ENCODE results near the gene TREML1. TPM values are rescaled to one million over a fixed set of nuclear protein-coding genes. Genes with fewer than 3 reads are reported as not detected.

The TREML1 gene
- total and polyA plus RNA-seq, 2 of the 4 experiments (the other 2 are of a cell fraction) = not detected

- ATAC-seq (ENCODE audit: low read depth) = no peak
- Histone ChIP-seq H3K4me3 (ENCODE audit: insufficient read depth, low read depth, low read length) (no peak overlapping the region), H3K9me3 (ENCODE audit: control insufficient read depth, insufficient read depth, low read length) (no peaks in the 10 kb centered on the region), H4K91ac (ENCODE audit: insufficient read depth, low read depth, low read length) (no peak overlapping the region), H3K27ac (ENCODE audit: insufficient read depth, low read length) (no peak overlapping the region), H3K9me1 (ENCODE audit: insufficient read depth, low read length) (no peaks in the 10 kb centered on the region), H2BK15ac (ENCODE audit: low read depth, low read length) (no peak overlapping the region), H2AFZ (replicated peaks; ENCODE audit: low read length, poor library complexity) (no peak overlapping the region), H2BK120ac (ENCODE audit: low read depth, low read length) (no peak overlapping the region), H3K14ac (replicated peaks; ENCODE audit: low read depth, low read length) (no peak overlapping the region), H4K8ac (ENCODE audit: low read depth in 2 of 2, low read length in 2 of 2) (no peak overlapping the region), H3K4me1 (ENCODE audit: control insufficient read depth, insufficient read depth, low read length) (no peaks in the 10 kb centered on the region), H3K4ac (ENCODE audit: low read depth, low read length) (no peak overlapping the region), H4K5ac (ENCODE audit: low read depth, low read length) (no peak overlapping the region), H3K18ac (ENCODE audit: low read depth, low read length) (no peak overlapping the region), H3K27me3 (ENCODE audit: control insufficient read depth, insufficient read depth, low read length) (no peaks in the 10 kb centered on the region), H3K36me3 (ENCODE audit: control insufficient read depth, insufficient read depth, low read length) (no peaks in the 10 kb centered on the region), H3K23ac (ENCODE audit: low read depth, low read length) (no peak overlapping the region), H3K4me2 (ENCODE audit: low read depth, low read length) (no peak overlapping the region), H2BK5ac (ENCODE audit: low read depth, low read length, poor library complexity, severe bottlenecking) (no peak overlapping the region), H3K9ac (ENCODE audit: low read depth, low read length) (no peak overlapping the region), H2BK20ac (ENCODE audit: low read depth, low read length) (no peak overlapping the region), H4K20me1 (ENCODE audit: insufficient read depth, low read length) (no peaks in the 10 kb centered on the region), H2AK5ac (ENCODE audit: low read depth, low read length) (no peak overlapping the region), H2AK9ac (replicated peaks; ENCODE audit: low read depth, low read length, poor library complexity) (no peak overlapping the region), H3K79me1 (ENCODE audit: low read depth in 1 of 2, low read length in 2 of 2) (no peaks in the 10 kb centered on the region), H3K56ac (ENCODE audit: extremely low read depth, insufficient read depth, low read length) (no peak overlapping the region)
- dilution Hi-C loops (cut with HindIII; ENCODE audit: low sequenced_read_pairs, unreplicated experiment) = no loop called here
- WGBS, 2 experiments (ENCODE audit: extremely low coverage in 2 of 2, insufficient read length in 1 of 2) = no CpG with 5 or more reads among the region's 3 CpGs
- POLR2A ChIA-PET (ENCODE audit: unreplicated experiment) = no interaction called here
- in situ Hi-C loops (cut with MboI; ENCODE audit: low sequenced_read_pairs) = no loop called here
- TF ChIP-seq MAFK (IDR thresholded peaks at IDR 0.05; ENCODE audit: low read depth, low read length) (no peak), CEBPB (IDR thresholded peaks at IDR 0.05; ENCODE audit: low read depth, low read length) (peak; percentile 62)
- no TSS peak for BruUV-seq (replicated peaks)
- intact Hi-C loops (cut with micrococcal nuclease) = no loop called here
- CTCF ChIA-PET = no interaction called here
- DNase-seq = no peak
Observed at GRCh38 chr6:41125282-41125681, 28.9 kb downstream of the TREML1 start.

Measured in IMR-90 (cell line).